Hepatocyte (in vitro differentiated cells): Measurements from ENCODE around the gene NTSR1.

Experiments
- CTCF ChIP-seq: fragments of 200-600 bp; sonication (generic); IDR thresholded peaks from 2 replicates; pipeline ENCODE4 v1.5.1; 2016; ENCODE audit warnings: antibody characterized with exemption, mild to moderate bottlenecking; ENCODE audit not compliant: poor library complexity
- EZH2 ChIP-seq: fragments of 200-600 bp; sonication (generic); IDR thresholded peaks from 2 replicates; pipeline ENCODE4 v1.6.1; 2016; ENCODE audit warnings: antibody characterized with exemption, mild to moderate bottlenecking, borderline replicate concordance
- EZH2phosphoT487 ChIP-seq: fragments of 200-600 bp; sonication (generic); IDR thresholded peaks from one replicate; pipeline ENCODE4 v1.6.1; 2018; ENCODE audit warnings: antibody characterized with exemption, mild to moderate bottlenecking, low read depth, moderate library complexity; ENCODE audit not compliant: unreplicated experiment, severe bottlenecking

GRCh38 chr20:62684981-62685380 lies 23.7 kb upstream of the NTSR1 start:
- TF ChIP-seq CTCF (no peak), EZH2 (no peak), EZH2phosphoT487 (no peak)
